Epidermal melanocyte (primary cell): ENCODE results near the gene DDO.

Experiments used
- DNase-seq: peaks from one replicate; pipeline ENCODE4 v3.0.0; 2011; ENCODE audit warnings: low spot score; ENCODE audit not compliant: insufficient read length

Gene DDO

GRCh38 chr6:110348961-110349690, 66.2 kb downstream of the DDO start:
- no peak for DNase-seq

GRCh38 chr6:110345025-110345424, 70.3 kb downstream of the DDO start:
- DNase-seq = no peak

DNA sequence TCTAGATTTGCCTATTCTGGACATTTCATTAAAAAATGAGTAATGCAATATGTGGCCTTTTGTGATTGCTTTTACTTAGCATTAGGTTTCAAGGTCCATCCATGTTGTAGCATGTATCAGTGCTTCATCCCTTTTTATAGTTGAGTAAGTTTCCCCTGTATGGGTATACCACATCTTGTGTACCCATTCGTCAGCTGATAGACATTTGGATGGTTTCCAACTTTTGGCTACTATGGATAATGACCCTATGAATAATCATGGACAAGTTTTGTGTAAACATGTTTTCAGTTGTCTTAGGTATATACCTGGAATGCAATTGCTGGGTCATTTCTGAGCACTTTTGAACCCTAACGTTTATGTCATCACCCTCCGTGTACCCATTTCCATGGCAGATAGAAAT, 72.6 kb downstream of the DDO start:
- no peak for DNase-seq
